ENCODE measurements around the gene FEM1B.

FEM1B gene

DNA sequence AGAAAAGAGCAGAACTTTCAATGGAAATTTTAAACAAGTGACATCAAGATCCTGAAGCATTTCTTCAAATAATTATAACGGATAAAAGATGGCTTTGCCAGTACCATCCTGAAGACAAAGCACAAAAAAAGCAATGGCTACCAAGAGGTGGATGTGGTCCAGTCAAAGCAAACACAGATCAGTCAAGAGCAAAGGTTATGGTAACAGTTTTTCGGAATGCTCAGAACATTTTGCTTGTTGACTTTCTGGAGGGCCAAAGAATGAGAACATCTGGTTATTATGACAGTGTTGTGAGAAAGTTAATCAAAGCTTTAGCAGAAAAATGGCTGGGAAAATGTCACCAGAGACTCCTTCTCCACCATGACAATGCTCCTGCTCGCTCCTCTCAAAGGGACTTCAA lies 31.5 kb downstream of the FEM1B start:
- no peak for DNase-seq

- DNase-seq: no peak
These were observed 32.7 kb downstream of the FEM1B start for GRCh38 chr15:68310178-68310803.

GRCh38 chr15:68310804-68311463 lies 33.4 kb downstream of the FEM1B start:
- DNase-seq: no peak

- no peak for DNase-seq
These were observed 33.9 kb downstream of the FEM1B start for GRCh38 chr15:68311464-68311835.

GRCh38 chr15:68311859-68312557 lies 34.5 kb downstream of the FEM1B start:
- no peak for DNase-seq

- no peak for DNase-seq
These were observed 35.2 kb downstream of the FEM1B start for GRCh38 chr15:68312701-68313204.

- DNase-seq: no peak
These were observed 36.2 kb downstream of the FEM1B start for GRCh38 chr15:68313501-68314410.

- DNase-seq: no peak
These were observed 37.0 kb downstream of the FEM1B start for GRCh38 chr15:68314563-68314962.

- DNase-seq: no peak
These were observed 37.5 kb downstream of the FEM1B start for GRCh38 chr15:68315035-68315434.

- DNase-seq: no peak
These were observed 38.0 kb downstream of the FEM1B start for GRCh38 chr15:68315495-68316031.

GRCh38 chr15:68316061-68316804 lies 38.7 kb downstream of the FEM1B start:
- no peak for DNase-seq

DNA sequence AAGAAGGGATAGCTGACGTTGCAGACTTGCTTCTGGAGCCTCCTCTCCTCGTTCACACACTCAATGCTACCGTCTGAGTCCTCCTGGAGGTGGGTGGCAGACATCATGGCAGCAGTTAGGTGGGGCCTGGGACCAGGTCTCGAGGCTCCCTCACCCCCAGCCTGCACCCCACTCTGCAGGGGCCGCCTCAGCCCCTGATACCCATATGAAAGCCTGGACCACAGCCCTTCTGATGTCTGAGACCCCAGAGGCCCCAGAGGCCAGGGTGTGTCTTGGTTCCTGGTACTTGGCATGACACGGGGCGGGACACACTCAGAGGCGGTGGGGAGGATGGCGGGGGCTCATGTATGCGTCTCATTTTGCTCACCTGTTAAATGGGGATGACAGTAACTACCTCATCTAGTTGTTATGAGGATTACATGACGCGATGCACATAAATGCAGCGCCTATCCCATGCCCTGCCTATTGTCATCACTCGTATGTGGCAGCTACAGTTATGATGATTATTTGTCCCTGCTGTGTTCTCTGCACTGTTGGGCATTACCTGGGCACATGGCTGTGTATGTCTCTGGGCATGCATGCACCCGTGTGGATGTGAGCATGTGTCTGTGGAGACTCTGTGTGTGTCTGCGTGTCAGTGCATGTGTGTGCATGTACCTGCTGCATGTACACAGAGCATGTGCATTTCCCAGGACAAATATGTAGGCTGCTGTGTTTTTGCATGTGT lies 39.9 kb downstream of the FEM1B start:
- no peak for DNase-seq

DNA sequence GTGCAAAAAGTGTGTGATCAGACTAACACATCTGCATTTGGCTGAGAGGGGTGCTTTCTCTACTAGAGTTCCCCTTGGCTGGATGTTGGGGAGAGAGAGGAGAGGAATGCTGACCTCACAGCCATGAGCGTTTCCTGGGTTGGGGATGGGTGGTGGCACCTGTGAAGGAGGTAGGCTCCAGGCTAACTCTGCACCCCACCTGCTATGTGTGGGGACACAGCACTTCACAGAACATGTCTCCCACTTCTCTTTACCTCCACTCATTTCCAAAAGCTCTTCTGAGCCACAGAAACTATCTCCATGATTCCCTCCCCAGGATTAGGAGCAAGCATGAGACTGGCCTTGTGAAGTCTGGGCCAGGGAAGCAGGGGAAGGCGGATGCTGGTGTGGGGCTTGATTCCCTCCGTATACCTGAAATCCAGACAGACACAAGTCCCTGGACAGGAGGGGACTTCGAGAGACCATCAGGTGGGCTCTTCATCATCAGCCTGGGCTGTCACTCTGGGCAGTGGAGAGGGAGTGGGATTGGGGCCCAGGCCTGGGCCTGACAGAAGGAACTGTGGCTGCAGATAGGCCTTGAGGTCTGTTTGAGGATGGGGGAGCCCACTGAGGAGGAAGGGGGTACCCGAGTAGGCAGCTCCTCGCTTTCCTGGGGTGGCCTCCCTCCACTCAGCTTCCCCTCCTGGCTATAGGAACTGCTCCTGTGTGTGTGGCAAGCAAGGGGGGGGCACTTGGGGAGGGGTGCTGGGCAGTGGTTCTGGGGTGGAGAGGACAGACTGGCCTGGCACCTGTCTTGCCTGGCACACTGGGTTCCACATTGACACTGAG lies 40.7 kb downstream of the FEM1B start:
- DNase-seq: no peak

DNA sequence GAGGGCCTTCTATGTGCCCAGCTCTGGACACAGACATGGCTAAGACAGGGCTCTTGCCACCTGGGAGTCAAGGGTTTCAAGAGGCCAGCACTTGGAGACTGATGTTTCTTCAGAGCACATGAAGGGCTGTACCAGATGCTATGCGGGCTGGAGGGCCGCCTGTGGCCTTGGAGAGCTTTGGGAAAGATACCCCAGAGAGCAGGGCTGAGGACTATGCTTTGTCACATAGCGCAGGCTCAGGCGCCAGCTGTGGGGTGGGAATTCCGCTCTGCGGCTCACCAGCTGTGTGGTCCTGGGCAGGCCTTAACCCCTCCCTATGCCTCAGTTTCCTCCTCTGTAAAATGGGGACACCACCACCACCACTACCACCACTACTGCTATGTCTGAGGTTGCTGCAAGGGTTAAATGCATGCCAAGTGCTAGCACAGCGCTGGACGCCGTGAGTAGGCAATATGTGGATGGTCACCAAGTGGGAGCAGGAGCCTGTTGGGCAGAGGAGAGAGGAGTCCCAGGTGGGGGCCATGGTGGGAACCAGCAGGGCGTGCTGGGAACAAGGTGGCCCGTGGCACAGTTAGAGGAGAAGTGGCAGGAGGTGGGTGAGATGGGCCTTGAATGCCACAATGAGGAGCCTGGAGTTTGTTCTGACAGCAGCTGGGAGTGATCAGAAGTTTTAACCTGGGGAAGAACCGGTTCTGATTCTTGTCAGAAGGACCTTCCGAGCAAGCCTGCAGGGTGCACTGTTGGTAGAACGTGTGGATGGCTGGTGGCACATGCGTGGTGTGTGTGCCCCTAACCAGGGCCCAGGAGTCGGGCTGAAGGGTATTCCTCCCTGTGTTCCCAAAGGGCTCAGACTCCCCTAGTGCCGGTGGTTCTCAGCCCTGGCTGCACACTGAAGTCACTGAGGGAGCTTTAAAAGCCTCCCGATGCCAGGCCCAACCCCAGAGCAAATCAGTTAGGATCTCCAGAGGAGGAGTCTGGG lies 41.7 kb downstream of the FEM1B start:
- DNase-seq: no peak

GRCh38 chr15:68319997-68320396 lies 42.5 kb downstream of the FEM1B start:
- DNase-seq: no peak

- no peak for DNase-seq
These were observed 43.7 kb downstream of the FEM1B start for GRCh38 chr15:68321229-68321628.

GRCh38 chr15:68322796-68323195 lies 45.3 kb downstream of the FEM1B start:
- DNase-seq: no peak

DNA sequence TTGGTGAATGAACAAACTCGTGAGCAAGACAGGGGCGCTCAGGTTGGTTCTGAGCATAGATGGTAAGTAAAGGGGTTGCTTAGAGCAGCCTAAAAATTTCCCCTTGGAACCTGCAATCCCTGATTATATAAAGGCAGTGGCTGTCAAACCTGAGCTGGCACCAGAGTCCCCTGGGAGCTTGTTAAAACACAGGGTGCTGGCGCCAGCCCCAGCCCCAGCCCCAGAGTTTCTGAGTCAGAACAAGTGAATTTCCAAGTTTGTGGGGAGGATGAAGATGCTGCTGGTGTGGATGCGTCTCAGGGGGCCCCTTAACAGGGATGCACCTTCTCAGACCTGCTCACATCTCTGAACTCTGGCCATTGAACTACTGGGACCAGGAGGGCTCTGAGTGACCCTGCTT lies 48.2 kb downstream of the FEM1B start:
- no peak for DNase-seq

DNA sequence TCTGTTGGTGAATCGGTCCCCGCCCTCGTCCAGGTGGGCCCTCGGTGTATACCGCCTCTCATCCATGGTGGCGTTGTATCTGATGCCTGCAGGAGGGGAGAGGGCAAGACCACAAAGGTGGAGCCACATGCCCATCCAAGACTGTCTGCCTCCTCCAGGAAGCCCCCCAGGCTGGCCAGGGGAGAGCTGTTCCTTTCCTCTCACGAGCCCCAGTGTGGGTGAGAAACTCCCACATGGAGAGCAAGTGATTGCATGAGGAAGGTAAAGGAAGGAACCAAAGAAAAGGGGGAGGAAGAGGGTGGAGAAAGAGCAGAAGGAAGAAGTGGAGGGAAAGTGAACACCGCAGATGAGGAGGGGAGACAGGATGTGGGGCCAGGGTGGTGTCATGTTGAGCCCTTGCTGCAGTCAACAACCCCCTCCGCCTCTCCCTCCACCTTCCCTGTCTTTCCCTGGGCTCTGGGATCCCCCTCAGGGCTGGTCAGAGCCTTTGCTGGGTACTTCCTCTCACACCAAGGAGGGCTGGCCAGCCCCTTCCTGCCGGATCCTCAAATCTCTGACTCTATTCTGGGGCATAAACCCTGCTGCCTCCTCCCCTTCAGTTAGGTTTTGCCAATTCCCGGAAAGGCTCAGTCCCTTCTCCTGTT lies 49.3 kb downstream of the FEM1B start:
- DNase-seq: no peak

All from activated naive CD4-positive, alpha-beta T cell (primary cell).